Loucy (cell line): Measurements from ENCODE around the gene MRPL28.

Experiments
- H2AFZ ChIP-seq: fragments of 200-600 bp; sonication (generic); 2 replicates; pipeline ENCODE4 v1.6.0; 2016; ENCODE audit warnings: antibody characterized with exemption, mild to moderate bottlenecking, low read length, moderate library complexity
- H3F3A ChIP-seq: fragments of 200-600 bp; 2 replicates; pipeline ENCODE4 v1.6.0; 2016; ENCODE audit warnings: antibody characterized with exemption, low read depth, mild to moderate bottlenecking
- H3K27me3 ChIP-seq: fragments of 200-600 bp; sonication (generic); 2 replicates; pipeline ENCODE4 v1.6.1; 2014; ENCODE audit warnings: low read length, mild to moderate bottlenecking; ENCODE audit not compliant: insufficient read depth, poor library complexity, severe bottlenecking
- H3K36me3 ChIP-seq: fragments of 200-600 bp; sonication (generic); 2 replicates; pipeline ENCODE4 v1.6.1; 2016; ENCODE audit warnings: low read length; ENCODE audit not compliant: insufficient read depth
- H3K4me1 ChIP-seq: fragments of 200-600 bp; sonication (generic); 2 replicates; pipeline ENCODE4 v1.5.1; 2014; ENCODE audit warnings: low read length, mild to moderate bottlenecking; ENCODE audit not compliant: insufficient read depth, poor library complexity, severe bottlenecking
- H3K4me2 ChIP-seq: fragments of 200-600 bp; sonication (generic); 2 replicates; pipeline ENCODE4 v1.6.0; 2014; ENCODE audit warnings: antibody characterized with exemption, low read length, low read depth, mild to moderate bottlenecking; ENCODE audit not compliant: poor library complexity, severe bottlenecking
- H3K4me3 ChIP-seq: fragments of 200-600 bp; sonication (generic); 2 replicates; pipeline ENCODE4 v1.5.1; 2014; ENCODE audit warnings: low read length, mild to moderate bottlenecking, mixed read lengths; ENCODE audit not compliant: poor library complexity, severe bottlenecking
- H3K79me2 ChIP-seq: fragments of 200-600 bp; sonication (generic); 2 replicates; pipeline ENCODE4 v1.6.1; 2014; ENCODE audit warnings: low read length; ENCODE audit not compliant: insufficient read depth
- H3K9ac ChIP-seq: fragments of 200-600 bp; sonication (generic); 2 replicates; pipeline ENCODE4 v1.6.0; 2014; ENCODE audit warnings: mild to moderate bottlenecking, low read depth, low read length, moderate library complexity; ENCODE audit not compliant: poor library complexity, severe bottlenecking
- H3K9me2 ChIP-seq: fragments of 200-600 bp; sonication (generic); replicated peaks from 2 replicates; pipeline ENCODE4 v1.6.1; 2016; ENCODE audit warnings: low read depth, low read length, mixed read lengths
- H3K9me3 ChIP-seq: fragments of 200-600 bp; sonication (generic); 2 replicates; pipeline ENCODE4 v1.6.1; 2014; ENCODE audit warnings: mild to moderate bottlenecking, antibody characterized with exemption, low read length, low read depth; ENCODE audit not compliant: insufficient read depth
- H4K20me1 ChIP-seq: fragments of 200-600 bp; sonication (generic); 2 replicates; pipeline ENCODE4 v1.6.0; 2014; ENCODE audit warnings: antibody characterized with exemption, low read length, mild to moderate bottlenecking; ENCODE audit not compliant: insufficient read depth, poor library complexity, severe bottlenecking
- EZH2phosphoT487 ChIP-seq: fragments of 200-600 bp; IDR thresholded peaks from 2 replicates; pipeline ENCODE4 v1.6.1; 2018; ENCODE audit warnings: antibody characterized with exemption, mild to moderate bottlenecking, moderate library complexity, borderline replicate concordance
- TF ChIP-seq, protein P1 (sequence below): fragments of 200-600 bp; sonication (generic); conservative IDR thresholded peaks from 2 replicates; pipeline ENCODE4 v1.5.1; 2014; ENCODE audit warnings: mild to moderate bottlenecking, antibody characterized with exemption, low read length

Gene MRPL28

DNA sequence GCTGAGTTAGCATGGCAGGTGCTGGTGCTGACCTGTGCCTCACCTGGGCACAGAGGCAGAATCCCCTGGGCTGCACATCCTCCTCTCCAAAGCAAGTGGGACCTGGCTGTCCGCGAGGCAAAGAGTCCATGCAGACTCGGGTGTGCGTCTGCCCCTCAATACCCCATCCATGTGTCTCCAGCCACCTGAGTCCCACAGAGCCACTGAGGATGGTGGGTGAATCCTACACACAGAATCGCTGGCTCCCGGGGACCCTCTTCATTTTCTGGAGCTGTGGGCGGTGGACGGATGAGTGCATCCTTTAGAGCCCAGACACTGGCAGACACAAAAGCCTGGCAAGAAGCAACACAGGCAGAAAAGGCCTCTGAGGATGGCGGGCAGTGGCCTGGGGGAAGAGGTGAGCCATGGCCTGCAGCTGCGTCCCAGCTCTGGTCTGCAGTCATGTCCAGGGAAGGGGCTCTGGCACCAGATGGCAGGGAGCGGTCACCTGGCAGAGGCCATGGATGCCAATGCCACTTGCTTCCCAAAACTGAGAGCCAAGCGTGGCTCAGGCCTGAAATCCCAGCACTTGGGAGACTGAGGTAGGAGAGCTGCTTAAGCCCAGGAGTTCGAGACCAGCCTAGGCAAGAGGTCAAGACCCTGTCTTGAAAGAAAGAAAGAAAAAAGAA is 47.7 kb downstream of the MRPL28 start:
- Histone ChIP-seq H3K79me2 (peaks cover 44% of the 10 kb centered on the region; the same call in 1 of the 2 replicates), H3K36me3 (no peaks in the 10 kb centered on the region), H3K4me3 (no peak overlapping the region), H4K20me1 (no peaks in the 10 kb centered on the region), H3K4me1 (peaks cover 44% of the 10 kb centered on the region), H3K4me2 (no peak overlapping the region), H3K9ac (no peak overlapping the region), H2AFZ (no peak overlapping the region), H3K9me2 (no peaks in the 10 kb centered on the region), H3K27me3 (no peaks in the 10 kb centered on the region), H3K9me3 (no peaks in the 10 kb centered on the region), H3F3A (no peaks in the 10 kb centered on the region)
- TF ChIP-seq, protein P1, sequence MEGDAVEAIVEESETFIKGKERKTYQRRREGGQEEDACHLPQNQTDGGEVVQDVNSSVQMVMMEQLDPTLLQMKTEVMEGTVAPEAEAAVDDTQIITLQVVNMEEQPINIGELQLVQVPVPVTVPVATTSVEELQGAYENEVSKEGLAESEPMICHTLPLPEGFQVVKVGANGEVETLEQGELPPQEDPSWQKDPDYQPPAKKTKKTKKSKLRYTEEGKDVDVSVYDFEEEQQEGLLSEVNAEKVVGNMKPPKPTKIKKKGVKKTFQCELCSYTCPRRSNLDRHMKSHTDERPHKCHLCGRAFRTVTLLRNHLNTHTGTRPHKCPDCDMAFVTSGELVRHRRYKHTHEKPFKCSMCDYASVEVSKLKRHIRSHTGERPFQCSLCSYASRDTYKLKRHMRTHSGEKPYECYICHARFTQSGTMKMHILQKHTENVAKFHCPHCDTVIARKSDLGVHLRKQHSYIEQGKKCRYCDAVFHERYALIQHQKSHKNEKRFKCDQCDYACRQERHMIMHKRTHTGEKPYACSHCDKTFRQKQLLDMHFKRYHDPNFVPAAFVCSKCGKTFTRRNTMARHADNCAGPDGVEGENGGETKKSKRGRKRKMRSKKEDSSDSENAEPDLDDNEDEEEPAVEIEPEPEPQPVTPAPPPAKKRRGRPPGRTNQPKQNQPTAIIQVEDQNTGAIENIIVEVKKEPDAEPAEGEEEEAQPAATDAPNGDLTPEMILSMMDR: no peak

DNA sequence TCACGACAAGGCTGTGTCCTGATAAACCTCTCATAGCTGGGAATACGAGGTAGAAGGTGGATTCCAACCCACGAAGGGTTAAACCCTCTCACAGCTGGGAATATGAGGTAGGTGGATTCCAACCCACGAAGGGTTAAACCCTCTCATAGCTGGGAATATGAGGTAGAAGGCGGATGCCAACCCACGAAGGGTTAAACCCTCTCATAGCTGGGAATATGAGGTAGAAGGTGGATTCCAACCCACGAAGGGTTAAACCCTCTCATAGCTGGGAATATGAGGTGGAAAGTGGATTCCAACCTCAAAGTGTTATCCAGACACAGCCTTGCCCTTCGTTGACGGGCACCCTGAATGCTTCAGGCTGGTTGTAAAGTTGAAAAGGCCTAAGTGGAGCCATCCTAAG is 48.8 kb downstream of the MRPL28 start:
- TF ChIP-seq EZH2phosphoT487: no peak
- TF ChIP-seq, protein P1: no peak
- no peak overlapping the region for H3K4me2 ChIP-seq
- H4K20me1 ChIP-seq: no peaks in the 10 kb centered on the region
- H2AFZ ChIP-seq: no peak overlapping the region
- H3K4me3 ChIP-seq: no peak overlapping the region
- H3K4me1 ChIP-seq: peaks cover 45% of the 10 kb centered on the region
- H3K9me3 ChIP-seq: no peaks in the 10 kb centered on the region
- H3K9ac ChIP-seq: no peak overlapping the region
- H3K36me3 ChIP-seq: no peaks in the 10 kb centered on the region
- H3F3A ChIP-seq: no peaks in the 10 kb centered on the region
- no peaks in the 10 kb centered on the region for H3K9me2 ChIP-seq
- peaks cover 53% of the 10 kb centered on the region; the same call in 1 of the 2 replicates for H3K79me2 ChIP-seq
- H3K27me3 ChIP-seq: no peaks in the 10 kb centered on the region

DNA sequence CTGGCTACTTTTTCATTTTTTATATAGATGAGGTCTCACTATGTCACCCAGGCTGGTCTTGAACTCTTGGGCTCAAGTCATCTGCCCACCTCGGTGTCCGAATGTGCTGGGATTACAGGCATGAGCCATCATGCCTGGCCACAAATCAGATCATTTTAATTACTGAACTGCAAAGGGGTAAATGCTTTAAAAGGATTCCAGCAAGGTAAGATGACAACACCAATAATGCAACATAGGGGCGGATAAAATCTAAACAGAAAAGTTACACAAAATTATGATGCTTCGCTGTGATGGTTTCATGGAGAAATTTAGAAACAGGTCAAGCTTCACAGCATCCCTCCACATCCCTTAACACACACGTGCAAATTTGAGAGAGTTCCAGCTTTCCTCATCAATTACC is 50.1 kb downstream of the MRPL28 start:
- Histone ChIP-seq H3K9me3 (no peaks in the 10 kb centered on the region), H3K79me2 (peaks cover 50% of the 10 kb centered on the region; the same call in 1 of the 2 replicates), H4K20me1 (no peaks in the 10 kb centered on the region), H3F3A (no peaks in the 10 kb centered on the region), H3K4me1 (peaks cover 38% of the 10 kb centered on the region), H3K9me2 (no peaks in the 10 kb centered on the region), H3K4me2 (no peak overlapping the region), H3K27me3 (no peaks in the 10 kb centered on the region), H3K36me3 (no peaks in the 10 kb centered on the region), H2AFZ (no peak overlapping the region), H3K9ac (no peak overlapping the region), H3K4me3 (no peak overlapping the region)
- TF ChIP-seq, protein P1: no peak
- TF ChIP-seq EZH2phosphoT487: no peak
